K562 (cell line): ENCODE measurements around the gene PHF12. TPM values are rescaled to one million over a fixed set of nuclear protein-coding genes. Genes with fewer than 3 reads are reported as not detected.

Source experiments
- E4F1 ChIP-seq: fragments of 250-450 bp; sonication (Bioruptor Pico); IDR thresholded peaks from 2 replicates; pipeline ENCODE4 v1.5.0; 2021; ENCODE audit warnings: mild to moderate bottlenecking, borderline replicate concordance
- EHMT2 ChIP-seq: fragments of 450-650 bp; IDR thresholded peaks from 2 replicates; pipeline ENCODE4 v1.6.1; 2018; ENCODE audit warnings: antibody characterized with exemption
- U2AF1 ChIP-seq: fragments of 200-400 bp; formaldehyde crosslinking; optimal IDR thresholded peaks from 2 replicates; pipeline ENCODE3; 2017; ENCODE audit warnings: mild to moderate bottlenecking, low read depth, low read length, moderate library complexity
- ZNF609 ChIP-seq: sonication (generic); formaldehyde crosslinking; IDR thresholded peaks from 2 replicates; pipeline ENCODE4 v1.8.1; 2023; ENCODE audit warnings: missing genetic modification reagents, mild to moderate bottlenecking, borderline replicate concordance
- ZNF699 ChIP-seq: fragments of 250-450 bp; sonication (Bioruptor Pico); IDR thresholded peaks from 2 replicates; pipeline ENCODE4 v1.8.0; 2021; ENCODE audit warnings: mild to moderate bottlenecking, moderate library complexity; ENCODE audit not compliant: insufficient replicate concordance
- ZNF764 ChIP-seq: fragments of 250-450 bp; sonication (Bioruptor Pico); IDR thresholded peaks from 2 replicates; pipeline ENCODE4 v1.4.0; 2020; ENCODE audit warnings: low read depth, mild to moderate bottlenecking, moderate library complexity
- ZNF780A ChIP-seq: fragments of 250-450 bp; sonication (Bioruptor Pico); IDR thresholded peaks from 2 replicates; pipeline ENCODE4 v1.5.0; 2021; ENCODE audit warnings: mild to moderate bottlenecking
- polyA plus RNA-seq, 8 experiments: library from polyadenylated mRNA; depleted of rRNA in 4 of 8; stranded (reverse) in 5 of 8; unstranded in 3 of 8; fragments of >200 nt; fragmentation: Nextera tagmentation in 2 of 8; fragmentation: Illumina TruSeq in 1 of 8; extraction: Ambion mirVana in 2 of 8; extraction: Trizol in 1 of 8; gene quantifications; 2 replicates each; pipeline versions ENCODE4 v1.2.1 to v1.2.3, GENCODE V29; 2011 to 2014; ENCODE audit warnings: inconsistent platforms in 1 of 8, missing spikeins in 1 of 8
- total RNA-seq, 7 experiments: library from RNA; depleted of rRNA in 6 of 7; stranded (reverse); fragments of >200 nt in 6 of 7; fragmentation: Illumina TruSeq in 2 of 7; extraction: Trizol in 2 of 7; gene quantifications; 2 replicates each; pipeline versions ENCODE4 v1.2.1 to v1.2.3, GENCODE V29; 2011 to 2021; ENCODE audit warnings: low replicate concordance in 1 of 7

PHF12 gene
- total and polyA plus RNA-seq, 9 of the 15 experiments (the other 6 are each of a cell fraction or from before 2014, with no cell fraction given), result 0.82 to 31.3 (median 13.5) TPM

GRCh38 chr17:28977659-28978355 is 26.5 kb upstream of the PHF12 start (continued):
- TF ChIP-seq ZNF609 (CRISPR knock-in tag), result no peak
- TF ChIP-seq ZNF699 (CRISPR knock-in tag), result no peak
- TF ChIP-seq E4F1, result no peak
- TF ChIP-seq ZNF780A (CRISPR knock-in tag), result no peak
- TF ChIP-seq ZNF764 (CRISPR knock-in tag), result no peak
- no peak for TF ChIP-seq EHMT2
- no peak for TF ChIP-seq U2AF1
